Measurements from ENCODE around the gene PRKCQ.

The PRKCQ gene

GRCh38 chr10:6576326-6576725 is 3.8 kb downstream of the PRKCQ start:
- DNase-seq (ENCODE audit: insufficient read length, low spot score) = no peak
- TF ChIP-seq TAF1 (IDR thresholded peaks at IDR 0.05; ENCODE audit: low read depth, low read length) (no peak), SPI1 (IDR thresholded peaks at IDR 0.05; ENCODE audit: low read depth, low read length) (no peak), PAX5 (IDR thresholded peaks at IDR 0.05; ENCODE audit: insufficient read depth, low read length, severe bottlenecking) (no peak), POLR2A (IDR thresholded peaks at IDR 0.05; ENCODE audit: low read depth, low read length) (no peak), POLR2AphosphoS5 (IDR thresholded peaks at IDR 0.05; ENCODE audit: low read depth, low read length) (no peak)
- FAIRE-seq = no peak

- TF ChIP-seq POU2F2 (IDR thresholded peaks at IDR 0.05; ENCODE audit: low read depth, low read length) (no peak), POLR2AphosphoS5 (IDR thresholded peaks at IDR 0.05; ENCODE audit: low read depth, low read length) (no peak), PAX5 (IDR thresholded peaks at IDR 0.05; ENCODE audit: insufficient read depth, low read length, severe bottlenecking) (no peak), SPI1 (IDR thresholded peaks at IDR 0.05; ENCODE audit: low read depth, low read length) (no peak), TAF1 (IDR thresholded peaks at IDR 0.05; ENCODE audit: low read depth, low read length) (no peak), POLR2A (IDR thresholded peaks at IDR 0.05; ENCODE audit: low read depth, low read length) (no peak)
- no peak for DNase-seq (ENCODE audit: insufficient read length, low spot score)
- FAIRE-seq = no peak
These were observed 5.4 kb downstream of the PRKCQ start for GRCh38 chr10:6574664-6575176.

GRCh38 chr10:6570893-6571292 is 9.2 kb downstream of the PRKCQ start:
- TF ChIP-seq POLR2A (IDR thresholded peaks at IDR 0.05; ENCODE audit: low read depth, low read length) (no peak), SPI1 (IDR thresholded peaks at IDR 0.05; ENCODE audit: low read depth, low read length) (no peak), POU2F2 (IDR thresholded peaks at IDR 0.05; ENCODE audit: low read depth, low read length) (no peak), POLR2AphosphoS5 (IDR thresholded peaks at IDR 0.05; ENCODE audit: low read depth, low read length) (no peak), PAX5 (IDR thresholded peaks at IDR 0.05; ENCODE audit: insufficient read depth, low read length, severe bottlenecking) (no peak)
- DNase-seq (ENCODE audit: insufficient read length, low spot score) (no peak), FAIRE-seq (no peak)

GRCh38 chr10:6569259-6569658 is 10.8 kb downstream of the PRKCQ start:
- DNase-seq (ENCODE audit: insufficient read length, low spot score) (no peak), FAIRE-seq (no peak)
- TF ChIP-seq SPI1 (IDR thresholded peaks at IDR 0.05; ENCODE audit: low read depth, low read length) (no peak), POLR2AphosphoS5 (IDR thresholded peaks at IDR 0.05; ENCODE audit: low read depth, low read length) (no peak), PAX5 (IDR thresholded peaks at IDR 0.05; ENCODE audit: insufficient read depth, low read length, severe bottlenecking) (no peak), POLR2A (IDR thresholded peaks at IDR 0.05; ENCODE audit: low read depth, low read length) (no peak), TAF1 (IDR thresholded peaks at IDR 0.05; ENCODE audit: low read depth, low read length) (no peak), POU2F2 (IDR thresholded peaks at IDR 0.05; ENCODE audit: low read depth, low read length) (no peak)

GRCh38 chr10:6567884-6568283 is 12.2 kb downstream of the PRKCQ start:
- DNase-seq (ENCODE audit: insufficient read length, low spot score) (no peak), FAIRE-seq (no peak)
- no peak for TF ChIP-seq TAF1 (IDR thresholded peaks at IDR 0.05; ENCODE audit: low read depth, low read length)
- no peak for TF ChIP-seq SPI1 (IDR thresholded peaks at IDR 0.05; ENCODE audit: low read depth, low read length)
- TF ChIP-seq PAX5 (IDR thresholded peaks at IDR 0.05; ENCODE audit: insufficient read depth, low read length, severe bottlenecking) = no peak
- no peak for TF ChIP-seq POU2F2 (IDR thresholded peaks at IDR 0.05; ENCODE audit: low read depth, low read length)

- TF ChIP-seq POLR2AphosphoS5 (IDR thresholded peaks at IDR 0.05; ENCODE audit: low read depth, low read length) (no peak), TAF1 (IDR thresholded peaks at IDR 0.05; ENCODE audit: low read depth, low read length) (no peak)
- FAIRE-seq (no peak), DNase-seq (ENCODE audit: insufficient read length, low spot score) (no peak)
These were observed 12.8 kb downstream of the PRKCQ start for GRCh38 chr10:6567203-6567703.

GRCh38 chr10:6565588-6565987 is 14.5 kb downstream of the PRKCQ start:
- TF ChIP-seq PAX5 (IDR thresholded peaks at IDR 0.05; ENCODE audit: insufficient read depth, low read length, severe bottlenecking) (no peak), POLR2AphosphoS5 (IDR thresholded peaks at IDR 0.05; ENCODE audit: low read depth, low read length) (no peak), POLR2A (IDR thresholded peaks at IDR 0.05; ENCODE audit: low read depth, low read length) (no peak), SPI1 (IDR thresholded peaks at IDR 0.05; ENCODE audit: low read depth, low read length) (no peak), TAF1 (IDR thresholded peaks at IDR 0.05; ENCODE audit: low read depth, low read length) (no peak), POU2F2 (IDR thresholded peaks at IDR 0.05; ENCODE audit: low read depth, low read length) (no peak)
- no peak for DNase-seq (ENCODE audit: insufficient read length, low spot score)
- no peak for FAIRE-seq

GRCh38 chr10:6564367-6564766 is 15.7 kb downstream of the PRKCQ start:
- TF ChIP-seq SPI1 (IDR thresholded peaks at IDR 0.05; ENCODE audit: low read depth, low read length) = no peak
- no peak for TF ChIP-seq POU2F2 (IDR thresholded peaks at IDR 0.05; ENCODE audit: low read depth, low read length)
- TF ChIP-seq POLR2A (IDR thresholded peaks at IDR 0.05; ENCODE audit: low read depth, low read length) = no peak
- TF ChIP-seq POLR2AphosphoS5 (IDR thresholded peaks at IDR 0.05; ENCODE audit: low read depth, low read length) = no peak
- no peak for TF ChIP-seq PAX5 (IDR thresholded peaks at IDR 0.05; ENCODE audit: insufficient read depth, low read length, severe bottlenecking)
- TF ChIP-seq TAF1 (IDR thresholded peaks at IDR 0.05; ENCODE audit: low read depth, low read length) = no peak
- DNase-seq (ENCODE audit: insufficient read length, low spot score) (no peak), FAIRE-seq (no peak)

- no peak for DNase-seq (ENCODE audit: insufficient read length, low spot score)
- TF ChIP-seq SPI1 (IDR thresholded peaks at IDR 0.05; ENCODE audit: low read depth, low read length) = no peak
- TF ChIP-seq POLR2AphosphoS5 (IDR thresholded peaks at IDR 0.05; ENCODE audit: low read depth, low read length) = no peak
- no peak for TF ChIP-seq TAF1 (IDR thresholded peaks at IDR 0.05; ENCODE audit: low read depth, low read length)
- no peak for TF ChIP-seq PAX5 (IDR thresholded peaks at IDR 0.05; ENCODE audit: insufficient read depth, low read length, severe bottlenecking)
- no peak for TF ChIP-seq POU2F2 (IDR thresholded peaks at IDR 0.05; ENCODE audit: low read depth, low read length)
- TF ChIP-seq POLR2A (IDR thresholded peaks at IDR 0.05; ENCODE audit: low read depth, low read length) = no peak
- no peak for FAIRE-seq
These were observed 16.3 kb downstream of the PRKCQ start for GRCh38 chr10:6563731-6564130.

- no peak for FAIRE-seq
- DNase-seq (ENCODE audit: insufficient read length, low spot score) = no peak
- TF ChIP-seq SPI1 (IDR thresholded peaks at IDR 0.05; ENCODE audit: low read depth, low read length) = no peak
These were observed 17.0 kb downstream of the PRKCQ start for GRCh38 chr10:6563075-6563474.
